T-helper 2 cell treated with Interferon-gamma antibody and Interleukin-4, amounts not matched to agents 100 ng/mL and 5 ng/mL, for 36 hours (primary cell): ENCODE data around the gene WNT5A. TPM values are rescaled to one million over a fixed set of nuclear protein-coding genes. Genes with fewer than 3 reads are reported as not detected.

ENCODE experiments used
- intact Hi-C: fragments of 100-400 bp; cut with micrococcal nuclease; formaldehyde crosslinking; loops from one replicate; pipeline ENCODE4 v1.15.1; 2023
- total RNA-seq: library from RNA; stranded (reverse); gene quantifications from 2 replicates; pipeline ENCODE4 v1.2.3, GENCODE V29; 2022

WNT5A gene
- total RNA-seq, 1 donor from 2014 or later, result not detected

GRCh38 chr3:55482496-55483195 lies 4.5 kb downstream of the WNT5A start:
- intact Hi-C loops, result no loop called here

- intact Hi-C loops, result no loop called here
Observed at GRCh38 chr3:55481744-55482495, 5.2 kb downstream of the WNT5A start.

GRCh38 chr3:55480911-55481743 lies 6.0 kb downstream of the WNT5A start:
- intact Hi-C loops, result no loop called here

- intact Hi-C loops, result no loop called here
Observed at GRCh38 chr3:55477306-55478303, 9.5 kb downstream of the WNT5A start.

GRCh38 chr3:55476515-55476914 lies 10.6 kb downstream of the WNT5A start:
- intact Hi-C loops, result no loop called here

GRCh38 chr3:55474213-55474632 lies 12.9 kb downstream of the WNT5A start:
- intact Hi-C loops, result no loop called here

- intact Hi-C loops, result no loop called here
Observed at GRCh38 chr3:55473788-55474187, 13.3 kb downstream of the WNT5A start.

GRCh38 chr3:55471522-55472280 lies 15.4 kb downstream of the WNT5A start:
- intact Hi-C loops, result no loop called here

GRCh38 chr3:55471084-55471483 lies 16.0 kb downstream of the WNT5A start:
- intact Hi-C loops, result no loop called here

- intact Hi-C loops, result no loop called here
Observed at GRCh38 chr3:55469957-55470526, 17.1 kb downstream of the WNT5A start.

- intact Hi-C loops, result no loop called here
Observed at GRCh38 chr3:55468251-55468650, 18.9 kb downstream of the WNT5A start.

- intact Hi-C loops, result no loop called here
Observed at GRCh38 chr3:55467099-55467498, 20.0 kb downstream of the WNT5A start.

- intact Hi-C loops, result no loop called here
Observed at GRCh38 chr3:55466526-55466925, 20.6 kb downstream of the WNT5A start.

GRCh38 chr3:55461896-55462295 lies 25.2 kb downstream of the WNT5A start:
- intact Hi-C loops, result no loop called here

GRCh38 chr3:55459838-55460237 lies 27.3 kb downstream of the WNT5A start:
- intact Hi-C loops, result no loop called here

GRCh38 chr3:55458181-55458790 lies 28.8 kb downstream of the WNT5A start:
- intact Hi-C loops, result no loop called here

- intact Hi-C loops, result no loop called here
Observed at GRCh38 chr3:55455915-55456314, 31.2 kb downstream of the WNT5A start.

- intact Hi-C loops, result no loop called here
Observed at GRCh38 chr3:55454611-55455010, 32.5 kb downstream of the WNT5A start.

GRCh38 chr3:55453886-55454496 lies 33.1 kb downstream of the WNT5A start:
- intact Hi-C loops, result no loop called here
